GM21576 (cell line): ENCODE results near the gene TFDP1.

ENCODE experiments used
- ATAC-seq: cut with Tn5 transposase; IDR thresholded peaks from one replicate; pipeline ENCODE4 v1.9.1; 2021; ENCODE audit warnings: mild to moderate bottlenecking, moderate library complexity; ENCODE audit not compliant: unreplicated experiment

Gene TFDP1

DNA sequence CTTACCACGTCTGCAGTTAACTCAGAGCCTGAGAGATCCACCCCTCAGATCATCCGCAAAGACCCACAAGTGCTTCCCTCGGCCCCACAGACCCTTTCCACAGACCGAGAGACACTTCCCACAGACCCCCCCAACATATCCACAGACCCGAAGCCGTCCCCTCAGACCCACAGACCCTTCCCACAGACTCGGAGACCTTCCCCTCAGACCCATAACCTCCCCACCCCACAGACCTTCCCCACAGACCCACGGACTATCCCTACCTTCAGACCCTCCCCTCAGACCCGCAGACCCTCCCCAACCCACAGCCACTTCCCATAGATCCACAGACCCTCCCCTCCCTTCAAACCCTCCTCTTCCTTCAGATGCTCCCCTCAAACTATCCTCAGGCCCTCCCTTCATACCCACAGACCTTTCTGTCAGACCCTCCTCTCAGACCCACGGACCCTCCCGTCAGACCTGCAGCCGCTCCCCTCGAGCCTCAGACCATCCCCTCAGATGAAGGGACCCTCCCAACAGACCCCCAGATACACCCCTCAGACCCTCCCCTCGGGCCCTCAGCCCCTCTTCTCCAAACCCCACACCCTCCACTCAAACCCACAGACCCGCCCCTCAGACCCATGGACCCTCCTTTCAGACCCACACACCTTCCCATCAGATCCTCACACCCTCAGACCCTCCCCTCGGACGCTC, 20.1 kb upstream of the TFDP1 start:
- ATAC-seq = no peak

DNA sequence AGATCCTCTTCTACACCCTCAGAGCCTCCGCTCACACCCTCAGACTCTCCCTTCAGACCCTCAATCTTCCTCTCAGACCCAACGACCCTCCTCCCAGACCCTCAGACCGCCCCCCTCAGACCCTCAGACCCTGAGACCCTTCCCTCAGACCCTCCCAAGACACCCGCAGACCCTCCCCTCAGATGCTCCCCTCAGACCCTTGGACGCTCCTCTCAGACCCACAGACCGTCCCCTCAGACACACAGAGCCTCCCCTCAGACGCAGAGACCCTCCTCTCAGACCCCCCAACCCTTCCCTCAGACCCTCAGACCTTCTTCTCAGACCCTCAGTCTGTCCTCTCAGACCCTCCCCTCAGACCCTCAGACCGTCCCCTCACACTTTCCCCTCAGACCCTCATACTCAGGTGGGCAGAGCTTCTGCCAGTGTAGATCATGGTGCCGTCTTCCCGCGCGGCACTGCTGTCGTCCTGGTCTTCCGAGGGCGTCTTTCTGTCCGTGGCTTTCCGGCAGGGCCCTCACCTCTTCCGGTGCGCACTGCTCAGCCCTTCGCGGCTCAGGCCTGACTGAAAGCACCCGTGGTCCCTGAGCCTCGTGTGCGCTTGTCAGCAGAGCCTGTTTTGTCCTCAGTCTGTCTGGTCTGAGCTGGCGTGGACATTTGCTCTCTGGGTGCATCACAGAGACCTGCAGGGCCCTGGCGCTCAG, 18.9 kb upstream of the TFDP1 start:
- no peak for ATAC-seq

DNA sequence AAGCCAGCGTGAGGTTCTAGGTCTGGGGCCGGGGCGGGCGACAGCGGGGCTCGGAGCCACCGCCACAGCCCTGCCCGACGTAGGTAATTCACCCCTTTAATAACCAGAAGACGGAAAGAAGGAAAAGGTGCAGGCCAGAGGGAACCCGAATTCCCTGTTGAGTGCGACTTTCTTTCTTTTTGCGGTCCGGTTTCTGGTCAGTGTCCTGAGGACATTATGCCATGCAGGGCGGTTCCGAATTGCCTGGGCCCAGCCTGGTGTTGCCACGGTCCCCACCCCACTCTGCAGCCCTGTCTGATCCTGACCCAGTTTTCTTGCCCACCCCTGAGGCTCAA, 18.4 kb upstream of the TFDP1 start:
- no peak for ATAC-seq

DNA sequence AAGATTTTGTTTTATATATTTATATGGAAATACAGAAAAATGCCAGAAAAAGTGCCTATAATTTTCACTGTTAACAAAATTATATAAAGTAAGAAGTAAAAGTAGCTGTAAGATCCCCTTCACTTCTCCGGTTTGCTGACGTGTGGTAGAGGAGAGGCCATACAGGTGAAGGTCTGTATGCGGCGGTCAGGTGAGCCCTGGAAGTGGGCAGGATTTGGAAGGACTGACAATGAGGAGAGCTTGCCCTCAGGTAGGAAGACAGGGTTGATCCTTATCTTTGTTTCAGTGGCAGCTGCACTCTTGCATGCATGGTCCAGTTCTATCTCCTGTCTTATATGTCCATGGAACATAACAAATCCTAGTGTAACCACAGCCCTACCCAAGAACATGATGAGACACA, 16.9 kb upstream of the TFDP1 start:
- no peak for ATAC-seq

DNA sequence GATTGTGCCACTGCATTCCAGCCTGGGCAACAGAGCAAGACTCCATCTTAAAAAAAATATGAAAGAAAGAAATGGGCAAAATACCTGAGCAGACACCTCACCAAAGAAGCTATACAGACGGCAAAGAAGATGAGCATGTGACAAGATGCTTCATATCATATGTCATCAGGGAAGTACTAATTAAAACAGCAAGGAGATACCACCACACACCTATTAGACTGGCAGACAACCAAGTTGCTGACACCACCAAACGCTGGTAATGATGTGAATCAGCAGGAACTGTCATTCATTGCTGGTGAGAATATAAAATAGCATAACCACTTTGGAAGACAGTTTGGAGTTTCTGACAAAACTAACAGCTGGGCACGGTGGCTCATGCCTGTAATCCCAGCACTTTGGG, 11.5 kb upstream of the TFDP1 start:
- ATAC-seq = no peak

DNA sequence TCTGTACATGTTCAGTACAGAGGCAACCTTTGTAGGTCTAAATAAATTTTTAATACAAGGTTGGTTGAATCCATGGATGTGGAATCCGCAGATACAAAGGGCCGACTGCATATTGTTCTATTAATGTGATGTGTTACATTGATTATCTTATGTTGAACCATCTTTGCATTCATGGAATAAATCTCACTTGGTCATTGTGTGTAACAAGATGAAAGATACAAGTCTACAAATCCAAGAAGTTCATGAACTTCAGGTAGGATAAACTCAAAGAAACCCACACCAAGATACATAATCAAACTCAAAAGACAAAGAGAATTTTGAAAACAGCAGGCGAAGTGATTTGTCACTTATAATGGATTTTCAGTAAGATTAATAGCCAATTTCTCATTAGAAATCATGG, 8.0 kb upstream of the TFDP1 start:
- ATAC-seq = no peak

DNA sequence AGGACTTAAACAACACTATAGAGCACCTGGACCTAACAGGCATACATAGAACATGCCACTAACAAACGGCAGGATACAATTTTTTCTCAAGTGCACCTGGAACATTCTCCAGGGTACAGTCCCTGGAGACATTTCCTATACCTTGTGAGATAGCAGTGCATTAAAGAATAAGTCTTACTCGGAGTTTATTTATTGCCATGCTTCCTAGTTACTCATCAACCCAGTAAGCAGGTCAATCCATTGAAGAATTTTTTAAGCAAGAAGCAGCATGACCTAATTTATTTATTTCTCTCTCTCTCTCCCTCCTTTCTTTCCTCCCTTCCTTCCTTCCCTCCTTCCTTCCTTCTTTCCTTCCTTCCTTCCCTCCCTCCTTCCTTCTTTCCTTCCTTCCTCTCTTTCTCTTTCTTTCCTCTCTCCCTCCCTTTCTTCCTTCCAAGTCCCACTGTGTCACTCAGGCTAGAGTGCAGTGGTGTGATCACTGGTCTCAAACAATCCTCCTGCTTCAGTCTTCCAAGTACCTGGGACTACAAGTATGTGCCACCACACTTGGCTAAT, 6.6 kb upstream of the TFDP1 start:
- no peak for ATAC-seq

DNA sequence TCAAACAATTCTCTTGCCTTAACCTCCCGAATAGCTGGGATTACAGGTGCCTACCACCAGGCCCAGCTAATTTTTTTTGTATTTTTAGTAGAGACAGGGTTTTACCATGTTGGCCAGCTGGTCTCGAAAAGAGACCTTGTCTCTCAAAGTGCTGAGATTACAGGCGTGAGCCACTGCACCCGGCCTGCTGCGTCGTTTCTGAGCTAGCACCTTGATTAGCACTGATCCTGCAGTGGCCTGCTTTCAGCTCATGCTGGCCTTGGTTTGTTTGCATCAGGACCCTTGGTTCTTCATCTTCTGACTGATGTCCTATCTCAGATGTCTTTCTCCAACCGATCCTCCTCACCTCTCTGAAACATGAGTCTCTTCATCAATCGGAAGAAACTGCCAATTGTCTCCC, 4.9 kb upstream of the TFDP1 start:
- no peak for ATAC-seq

DNA sequence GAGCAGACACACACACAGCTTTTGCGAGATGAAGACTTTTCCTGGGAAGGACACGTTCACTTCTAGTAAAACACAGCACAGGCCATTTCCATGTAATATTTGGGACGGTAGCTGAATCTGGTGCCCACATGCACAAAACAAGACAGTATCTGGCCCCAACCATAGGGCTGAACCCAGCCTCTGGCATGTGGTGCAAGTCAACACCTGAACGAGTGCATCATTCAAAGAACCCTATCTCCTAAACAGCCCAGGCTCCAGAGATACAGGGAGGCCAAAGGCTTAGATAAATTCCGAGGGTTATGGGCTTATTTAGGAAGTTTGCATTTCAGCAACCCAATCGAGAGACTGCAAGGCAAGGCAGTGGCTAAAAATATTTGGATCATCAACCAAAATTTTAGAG, 2.7 kb upstream of the TFDP1 start:
- ATAC-seq = no peak

DNA sequence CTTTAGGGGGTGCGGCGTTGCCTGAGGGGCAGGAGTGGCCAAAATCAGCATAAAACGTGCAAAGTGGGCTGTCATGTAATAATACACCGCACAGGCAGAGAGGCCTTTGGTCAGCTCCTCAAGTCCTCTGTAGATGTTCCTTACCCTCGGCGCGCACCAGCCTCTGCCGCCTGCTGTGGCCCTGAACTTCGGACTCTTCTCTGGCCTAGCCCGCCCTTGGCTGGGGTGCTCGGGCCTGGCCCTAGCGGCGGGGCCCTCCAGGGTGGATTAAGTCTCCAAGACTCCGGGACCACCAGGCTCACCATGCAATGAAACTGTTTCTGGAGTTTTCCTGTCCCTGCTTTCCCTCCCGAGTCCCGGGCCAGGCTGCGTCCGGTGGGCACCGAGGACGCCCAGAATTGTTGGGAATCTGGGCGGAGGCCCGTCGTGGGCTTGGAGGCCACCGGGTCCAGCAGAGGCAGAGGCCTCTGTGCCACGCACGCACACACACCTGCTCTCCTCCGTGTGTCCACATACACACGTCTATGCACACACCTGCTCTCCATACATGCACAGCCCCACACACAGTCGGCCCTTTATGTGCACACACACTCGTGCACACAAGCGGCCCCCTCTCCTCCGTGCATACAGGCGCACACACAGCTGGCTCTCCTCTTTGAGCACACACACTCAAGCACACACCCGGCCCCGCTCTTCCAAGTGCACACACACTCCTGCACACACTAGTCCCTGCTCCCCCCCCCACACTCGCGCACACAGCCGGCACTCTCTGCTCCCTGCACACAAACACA, 1.5 kb upstream of the TFDP1 start:
- no peak for ATAC-seq

DNA sequence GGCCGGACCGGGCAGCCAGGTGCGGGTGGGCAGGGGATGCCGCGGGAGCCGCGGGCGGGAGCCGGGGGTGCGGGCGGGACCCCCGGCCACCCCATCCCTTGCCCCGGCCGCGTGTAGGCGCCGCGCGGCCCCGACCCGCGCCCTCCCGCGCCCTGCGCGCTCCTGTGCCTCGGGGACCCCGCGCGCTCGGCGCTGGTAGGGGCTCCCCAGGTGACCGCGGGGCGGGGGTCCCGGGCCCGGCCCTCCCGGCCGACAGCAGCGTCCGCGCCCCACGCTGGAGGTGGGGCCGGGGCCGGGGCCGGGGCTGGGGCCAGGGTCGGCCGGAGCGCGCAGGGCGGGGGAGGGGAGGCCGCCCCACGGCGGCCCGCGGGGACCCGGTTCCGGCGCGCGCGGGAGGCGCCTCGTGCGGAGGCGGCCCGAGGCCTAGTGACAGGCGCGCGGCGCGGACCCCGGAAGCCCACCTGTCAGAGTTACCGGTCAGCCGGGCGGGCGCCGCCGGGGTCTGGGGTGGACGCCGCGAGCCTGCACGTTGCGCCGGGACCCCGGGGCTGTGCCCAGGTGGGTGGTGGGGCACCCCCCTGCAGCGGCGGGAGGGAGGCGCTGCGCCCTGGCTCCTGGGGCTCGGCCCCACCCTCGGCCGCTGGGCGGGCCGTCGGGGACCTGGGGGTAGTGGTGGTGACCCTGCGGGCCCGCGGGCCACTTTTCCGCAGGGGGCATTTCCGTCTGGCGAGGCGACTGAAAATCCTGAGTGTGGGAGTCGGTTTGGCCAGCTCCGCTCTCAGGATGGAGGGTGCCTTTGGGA, 518 bp downstream of the TFDP1 start:
- peak; percentile 37 for ATAC-seq

DNA sequence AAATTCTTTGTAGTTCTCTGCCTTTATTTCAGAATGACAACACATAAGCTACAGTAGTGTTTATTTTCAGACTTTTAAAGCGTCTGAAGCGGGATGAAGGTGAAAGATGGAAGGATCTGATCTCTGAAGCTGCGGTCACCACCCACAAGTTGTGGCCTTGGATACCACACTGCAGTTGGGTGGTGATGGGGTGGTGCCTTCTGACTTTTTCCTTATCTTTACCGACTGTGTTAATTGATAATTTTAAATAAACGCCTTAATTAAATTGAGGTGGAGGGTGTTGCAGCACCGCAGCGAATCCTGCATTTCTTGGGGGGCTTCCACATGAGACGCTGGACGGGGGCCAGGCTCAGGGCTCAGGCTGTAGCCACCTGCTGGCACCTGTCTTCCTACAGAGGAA, 1.3 kb downstream of the TFDP1 start:
- no peak for ATAC-seq

DNA sequence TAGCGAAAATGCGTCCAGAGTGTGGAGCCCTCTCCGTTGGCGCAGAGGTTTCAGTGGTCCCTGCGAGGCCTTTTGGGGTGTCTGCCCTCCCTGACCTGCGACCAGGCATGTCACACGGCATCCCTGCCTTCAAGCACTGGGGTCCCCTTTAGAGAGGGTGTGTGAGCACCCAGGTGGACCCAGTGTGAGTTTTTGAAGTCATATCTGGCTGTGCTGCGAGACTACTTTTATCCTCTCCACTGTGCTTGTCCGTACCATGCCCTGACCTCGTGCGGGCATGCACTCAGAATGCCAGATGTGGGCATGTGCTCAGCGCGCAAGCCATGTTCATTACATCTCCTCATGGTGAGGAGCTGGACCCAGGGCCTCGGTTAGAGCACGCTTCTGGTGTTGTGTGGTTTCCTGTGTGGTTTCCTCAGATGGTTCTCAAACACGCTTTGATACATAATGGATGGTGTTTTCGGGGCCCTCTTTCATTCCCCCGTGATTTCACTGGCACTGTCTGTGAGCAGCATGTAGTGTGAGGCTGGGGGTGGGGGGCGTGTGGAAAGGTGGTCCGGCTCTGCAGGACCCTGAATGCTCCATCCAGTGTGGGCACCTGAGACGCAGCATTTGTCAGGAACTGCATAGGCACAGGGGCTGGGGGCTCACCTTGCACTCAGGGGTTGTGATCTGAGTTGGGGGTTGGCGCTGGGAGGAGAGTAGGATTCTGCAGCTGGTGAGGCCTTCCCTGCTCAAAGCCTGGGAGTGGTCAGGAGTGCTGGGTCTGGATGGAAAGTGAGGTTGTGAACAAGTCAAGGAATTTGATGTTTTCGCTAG, 2.3 kb downstream of the TFDP1 start:
- ATAC-seq = no peak

DNA sequence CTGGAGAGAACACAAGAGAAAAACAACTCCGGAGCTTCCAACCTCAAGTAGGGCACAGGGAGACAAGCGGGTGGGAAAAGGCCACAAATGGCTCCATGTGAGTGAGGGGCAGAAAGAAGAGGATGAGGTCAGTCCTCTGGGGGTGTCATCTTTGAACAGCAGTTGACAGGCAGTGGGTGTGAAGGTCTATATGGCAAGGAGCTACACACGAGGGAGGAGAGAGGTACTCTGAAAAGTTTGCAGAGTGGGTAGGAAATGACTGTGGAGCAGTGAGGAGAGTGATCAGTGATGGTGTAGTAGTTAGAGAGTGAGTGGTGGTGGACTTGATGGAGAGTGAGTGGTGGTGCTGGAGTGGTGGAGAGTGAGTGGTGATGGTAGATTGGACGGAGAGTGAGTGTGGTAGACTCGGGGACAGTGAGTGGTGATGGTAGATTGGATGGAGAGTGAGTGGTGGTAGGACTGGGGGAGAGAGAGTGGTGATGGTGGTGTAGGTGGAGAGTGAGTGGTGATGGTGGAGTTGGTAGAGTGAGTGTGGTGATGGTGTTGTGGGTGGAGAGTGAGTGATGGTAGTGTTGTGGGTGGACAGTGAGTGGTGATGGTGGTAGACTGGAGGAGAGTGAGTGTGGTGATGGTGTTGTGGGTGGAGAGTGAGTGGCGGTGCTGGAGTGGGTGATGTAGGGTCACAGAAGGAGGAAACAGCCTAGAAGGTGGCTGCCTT, 4.0 kb downstream of the TFDP1 start:
- ATAC-seq = no peak

DNA sequence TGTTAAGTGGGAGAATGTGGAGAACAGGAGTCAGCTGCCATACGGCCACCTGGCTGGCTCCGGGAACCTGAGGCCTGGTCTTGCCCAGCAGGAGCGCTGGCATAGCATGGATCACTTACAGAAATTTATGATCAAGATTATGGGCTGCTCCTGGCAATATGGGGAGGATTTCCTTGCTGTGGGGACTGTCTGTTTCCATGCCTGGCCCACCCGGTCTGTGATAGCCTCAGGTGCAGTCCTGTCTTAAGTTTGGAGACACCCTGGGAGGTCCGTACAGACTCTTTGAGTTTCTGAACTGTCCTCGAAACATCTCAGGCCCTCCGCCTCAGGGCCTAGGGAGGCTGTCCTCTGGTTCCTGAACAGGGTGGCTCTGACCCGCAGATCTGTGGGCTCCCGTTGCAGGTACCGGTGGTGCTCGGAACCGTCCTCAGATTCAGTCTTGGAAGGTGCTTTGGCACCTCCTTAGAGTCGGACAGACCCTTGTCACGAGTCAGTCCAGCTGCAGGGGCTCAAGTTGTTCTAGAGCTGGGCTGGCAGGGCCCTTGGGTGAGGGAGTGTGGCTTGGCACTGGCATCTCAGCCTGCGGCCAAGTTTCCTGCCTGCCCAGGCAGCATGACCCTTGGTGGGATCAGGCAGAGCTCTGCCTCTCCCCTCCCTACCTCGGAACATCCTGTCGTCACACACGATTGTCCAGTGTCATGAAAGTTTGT, 4.9 kb downstream of the TFDP1 start:
- no peak for ATAC-seq

DNA sequence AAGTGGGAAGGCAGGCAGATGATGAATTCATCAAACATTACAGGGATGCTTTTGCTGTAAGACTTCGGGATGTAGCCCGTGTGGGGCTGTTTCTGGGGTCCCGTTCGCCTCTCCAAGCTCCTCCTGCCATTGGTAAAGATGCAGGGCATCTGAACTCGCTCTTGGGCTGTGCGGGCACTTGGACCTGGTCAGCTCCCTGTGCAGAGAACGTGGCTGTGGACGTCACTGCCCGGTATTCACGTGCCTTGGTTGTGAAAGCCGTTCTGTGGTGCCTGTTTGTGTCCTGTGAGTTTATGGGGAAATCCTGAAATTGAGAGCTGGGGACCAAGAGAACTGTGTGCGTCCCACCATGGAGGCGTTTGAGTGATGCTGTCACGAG, 5.4 kb downstream of the TFDP1 start:
- ATAC-seq = no peak

DNA sequence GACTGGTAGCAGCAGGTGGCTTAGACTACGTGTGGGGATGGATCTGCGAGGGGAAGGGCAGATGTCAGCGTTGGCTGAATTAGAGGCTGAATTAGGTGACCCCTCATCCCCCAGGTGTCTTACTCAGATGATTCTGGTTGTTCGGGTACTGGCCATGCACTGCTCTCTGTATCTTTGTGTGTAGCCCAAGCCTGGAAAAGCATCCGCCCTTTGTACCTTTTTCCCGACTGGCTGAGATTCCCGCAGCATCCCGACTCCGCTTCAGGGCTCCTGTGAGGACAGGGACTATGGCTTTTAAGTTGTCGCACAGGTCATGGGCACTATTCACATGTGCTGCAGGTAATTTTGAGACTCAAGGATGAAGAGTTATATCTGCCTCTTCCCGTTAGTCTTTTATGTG, 7.2 kb downstream of the TFDP1 start:
- ATAC-seq = no peak

DNA sequence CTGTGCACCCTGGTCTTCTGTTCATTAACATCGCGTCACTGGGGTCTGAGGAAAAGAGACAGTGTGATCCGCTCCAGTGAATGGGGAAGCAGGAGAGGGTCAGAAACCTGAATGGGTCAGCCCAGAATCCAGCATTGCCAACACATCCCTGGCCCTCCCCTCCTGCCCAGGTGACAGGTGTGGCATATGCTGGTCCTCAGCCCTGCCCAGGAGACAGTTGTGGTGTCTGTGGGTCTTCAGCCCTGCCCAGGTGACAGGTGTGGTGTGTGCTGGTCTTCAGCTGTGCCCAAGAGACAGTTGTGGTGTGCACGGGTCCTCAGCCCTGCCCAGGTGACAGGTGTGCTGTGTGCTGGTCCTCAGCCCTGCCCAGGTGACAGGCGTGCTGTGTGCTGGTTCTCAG, 8.0 kb downstream of the TFDP1 start:
- no peak for ATAC-seq
